Endothelial cell of umbilical vein (primary cell): ENCODE results near the gene ART5. TPM values are rescaled to one million over a fixed set of nuclear protein-coding genes. Genes with fewer than 3 reads are reported as not detected.

ENCODE experiments used
- BruUV-seq: library from RNA; stranded (reverse); fragments of 400-500 nt; replicated peaks from 2 replicates; lab custom pipeline; 2021; lab: Mats Ljungman, UMichigan
- CTCF ChIA-PET: fragments of 300-600, 350-600 bp; sonication (Branson Sonifier 250); formaldehyde crosslinking; loops from one replicate; lab custom pipeline; 2021; ENCODE audit warnings: antibody characterized with exemption, inconsistent platforms; lab: Charles Lee
- POLR2A ChIA-PET: fragments of 300-600, 350-600 bp; sonication (Branson Sonifier 250); formaldehyde crosslinking; loops from one replicate; lab custom pipeline; 2021; ENCODE audit warnings: antibody characterized with exemption, inconsistent platforms; lab: Charles Lee
- DNase-seq: peaks from one replicate; pipeline ENCODE4 v3.0.0-alpha.2; 2011; ENCODE audit warnings: low read depth, low spot score
- FAIRE-seq: peaks from 2 replicates; lab custom pipeline; 2011; peaks lifted over from hg19 to GRCh38; lab: Jason Lieb, UNC
- H2AFZ ChIP-seq: 2 replicates; pipeline ENCODE4 v1.6.0; 2012; ENCODE audit warnings: low read depth, low read length, control low read depth, inconsistent platforms
- H3K27ac ChIP-seq: 2 replicates; pipeline ENCODE4 v1.5.1; 2011; ENCODE audit warnings: low read depth, mild to moderate bottlenecking, control low read depth, low read length, moderate library complexity; ENCODE audit not compliant: insufficient read depth
- H3K27me3 ChIP-seq, 2 experiments: 2 replicates each; pipeline versions ENCODE4 v1.6.0 to v1.6.1; 2011; ENCODE audit warnings: low read length in 2 of 2, mixed read lengths in 1 of 2; ENCODE audit not compliant: control insufficient read depth in 2 of 2, insufficient read depth in 2 of 2
- H3K36me3 ChIP-seq, 2 experiments: 2 replicates in 1 of 2; 3 replicates in 1 of 2; pipeline ENCODE4 v1.5.1; 2011; ENCODE audit warnings: low read length in 2 of 2, mild to moderate bottlenecking in 1 of 2, moderate library complexity in 1 of 2; ENCODE audit not compliant: control insufficient read depth in 2 of 2, insufficient read depth in 2 of 2; ENCODE audit errors: extremely low read depth in 1 of 2
- H3K4me1 ChIP-seq: 3 replicates; pipeline ENCODE4 v1.5.1; 2011; ENCODE audit warnings: mild to moderate bottlenecking, low read length; ENCODE audit not compliant: control insufficient read depth, insufficient read depth; ENCODE audit errors: extremely low read depth
- H3K4me2 ChIP-seq: 2 replicates; pipeline ENCODE4 v1.6.1; 2011; ENCODE audit warnings: low read length, control low read depth, mixed read lengths; ENCODE audit not compliant: insufficient read depth
- H3K4me3 ChIP-seq, 3 experiments: fragments of 200-600 bp in 1 of 3; sonication (generic), shearing (Covaris generic) in 1 of 3; replicated peaks in 1 of 3; 2 replicates each; pipeline ENCODE4 v1.5.1; 2011 to 2016; ENCODE audit warnings: control low read depth in 3 of 3, low read length in 3 of 3, mild to moderate bottlenecking in 2 of 3, inconsistent platforms in 1 of 3, low read depth in 1 of 3, moderate library complexity in 1 of 3; ENCODE audit not compliant: insufficient read depth in 1 of 3
- H3K79me2 ChIP-seq: 2 replicates; pipeline ENCODE4 v1.6.0; 2012; ENCODE audit warnings: low read length, inconsistent platforms; ENCODE audit not compliant: control insufficient read depth, insufficient read depth
- H3K9ac ChIP-seq: replicated peaks from 2 replicates; pipeline ENCODE3; 2011; ENCODE audit warnings: low read length, control low read depth; ENCODE audit not compliant: insufficient read depth; ENCODE audit errors: extremely low read depth
- H3K9me1 ChIP-seq: replicated peaks from 3 replicates; pipeline ENCODE4 v1.6.0; 2011; ENCODE audit warnings: mild to moderate bottlenecking, low read length; ENCODE audit not compliant: control insufficient read depth, insufficient read depth; ENCODE audit errors: extremely low read depth
- H3K9me3 ChIP-seq: replicated peaks from 2 replicates; pipeline ENCODE4 v1.5.1; 2012; ENCODE audit warnings: low read length, inconsistent platforms; ENCODE audit not compliant: control insufficient read depth, insufficient read depth
- H4K20me1 ChIP-seq: replicated peaks from 2 replicates; pipeline ENCODE3; 2011; ENCODE audit warnings: mild to moderate bottlenecking, low read length; ENCODE audit not compliant: control insufficient read depth, insufficient read depth; ENCODE audit errors: extremely low read depth
- EZH2 ChIP-seq: IDR thresholded peaks from 2 replicates; pipeline ENCODE4 v1.6.1; 2012; ENCODE audit warnings: borderline replicate concordance, low read depth, mild to moderate bottlenecking, moderate library complexity, low read length, inconsistent platforms; ENCODE audit not compliant: severe bottlenecking
- FOS ChIP-seq: IDR thresholded peaks from 2 replicates; pipeline ENCODE4 v1.6.1; 2011; ENCODE audit warnings: mild to moderate bottlenecking, low read length, moderate library complexity, borderline replicate concordance; ENCODE audit not compliant: insufficient read depth
- GATA2 ChIP-seq: IDR thresholded peaks from 2 replicates; pipeline ENCODE4 v1.7.0; 2011; ENCODE audit warnings: low read depth, mild to moderate bottlenecking, moderate library complexity, mixed read lengths, low read length; ENCODE audit not compliant: insufficient read length, insufficient read depth
- JUN ChIP-seq: IDR thresholded peaks from 2 replicates; pipeline ENCODE4 v1.6.1; 2011; ENCODE audit warnings: borderline replicate concordance, low read depth; ENCODE audit not compliant: insufficient read length, insufficient read depth
- MYC ChIP-seq: IDR thresholded peaks from one replicate; pipeline ENCODE4 v1.6.1; 2011; ENCODE audit warnings: mild to moderate bottlenecking, low read depth, low read length
- POLR2A ChIP-seq: IDR thresholded peaks from 2 replicates; pipeline ENCODE4 v1.6.1; 2012; ENCODE audit warnings: low read depth, mild to moderate bottlenecking, control low read depth, low read length
- POLR2AphosphoS5 ChIP-seq: IDR thresholded peaks from 2 replicates; pipeline ENCODE4 v1.6.1; 2012; ENCODE audit warnings: low read depth, mild to moderate bottlenecking, control low read depth, low read length, moderate library complexity; ENCODE audit not compliant: insufficient read depth
- dilution Hi-C: fragments of 300-500 bp; cut with MboI; formaldehyde crosslinking; loops from one replicate; pipeline ENCODE4 v1.15.0; 2019; ENCODE audit warnings: low sequenced_read_pairs; ENCODE audit not compliant: extremely low pct_ligation_motif_present
- intact Hi-C: fragments of 100-400 bp; cut with micrococcal nuclease; formaldehyde crosslinking; loops from one replicate; pipeline ENCODE4 v1.10.0; 2022
- polyA plus RNA-seq, 4 experiments: library from polyadenylated mRNA; depleted of rRNA in 3 of 4; stranded (reverse) in 3 of 4; unstranded in 1 of 4; fragments of >200 nt; gene quantifications; 2 replicates each; pipeline versions ENCODE4 v1.2.1 to v1.2.3, GENCODE V29; 2011 to 2012; ENCODE audit warnings: missing spikeins in 1 of 4
- total RNA-seq: library from RNA; stranded (reverse); gene quantifications from 2 replicates; pipeline ENCODE4 v1.2.3, GENCODE V29; 2021
- TF ChIP-seq, protein P1 (sequence below): IDR thresholded peaks from 2 replicates; pipeline ENCODE4 v1.6.1; 2011; ENCODE audit not compliant: insufficient read depth, insufficient read length
- TF ChIP-seq, protein P2 (sequence below), 2 donors: IDR thresholded peaks; 1 replicate in 1 of 2; 2 replicates in 1 of 2; pipeline ENCODE4 v1.5.1; 2011; ENCODE audit warnings: low read length in 2 of 2, mild to moderate bottlenecking in 2 of 2, moderate library complexity in 2 of 2, control low read depth in 1 of 2, inconsistent platforms in 1 of 2, low read depth in 1 of 2; ENCODE audit not compliant: insufficient read depth in 1 of 2; ENCODE audit errors: extremely low read depth in 1 of 2

Gene ART5
- total and polyA plus RNA-seq, 2 donors (not counting 3 experiments of a cell fraction or from before 2014, with no cell fraction given): not detected

DNA sequence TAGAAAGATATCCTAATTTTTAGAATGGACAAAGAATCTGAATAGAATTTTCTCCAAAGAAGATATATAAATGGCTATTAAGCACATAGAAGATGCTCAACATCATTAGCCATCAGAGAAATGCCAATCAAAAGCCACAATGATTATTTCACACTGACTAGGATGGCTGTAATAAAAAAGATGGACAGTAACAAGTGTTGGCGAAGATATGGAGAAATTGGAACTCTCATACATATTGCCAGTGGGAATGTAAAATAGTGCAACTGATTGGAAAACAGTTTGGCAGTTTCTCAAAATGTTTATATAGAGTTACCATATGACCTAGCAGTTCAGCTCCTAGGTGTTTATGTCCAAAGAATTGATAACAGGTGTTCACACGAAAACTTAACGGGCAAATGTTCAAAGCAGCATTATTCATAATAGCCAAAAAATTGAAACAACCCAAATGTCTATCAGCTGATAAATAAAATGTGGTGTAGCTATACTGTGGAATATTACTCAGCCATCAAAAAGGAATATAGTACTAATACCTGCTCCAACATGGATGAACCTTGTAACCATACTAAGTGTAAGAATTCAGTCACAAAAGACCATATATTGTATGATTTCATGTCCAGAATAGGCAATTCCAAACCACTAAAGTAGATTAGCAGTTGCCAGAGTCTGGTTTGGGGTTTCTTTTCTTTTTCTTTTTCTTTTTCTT is 29.7 kb downstream of the ART5 start:
- Histone ChIP-seq H3K36me3 (no peaks in the 10 kb centered on the region), H3K27me3 (no peaks in the 10 kb centered on the region), H3K4me1 (no peaks in the 10 kb centered on the region), H3K4me2 (no peak overlapping the region), H3K9me3 (no peaks in the 10 kb centered on the region), H3K79me2 (no peaks in the 10 kb centered on the region), H3K27ac (no peak overlapping the region), H3K4me3 (no peak overlapping the region), H3K9me1 (no peaks in the 10 kb centered on the region), H2AFZ (no peak overlapping the region), H4K20me1 (no peaks in the 10 kb centered on the region), H3K9ac (no peak overlapping the region)
- intact Hi-C loops: no loop called here
- TF ChIP-seq POLR2A (no peak), FOS (no peak), EZH2 (no peak), JUN (no peak)
- no peak for FAIRE-seq
- ChIA-PET POLR2A (no interaction called here), CTCF (no interaction called here)
- dilution Hi-C loops: no loop called here
- DNase-seq: no peak
- no TSS peak for BruUV-seq

DNA sequence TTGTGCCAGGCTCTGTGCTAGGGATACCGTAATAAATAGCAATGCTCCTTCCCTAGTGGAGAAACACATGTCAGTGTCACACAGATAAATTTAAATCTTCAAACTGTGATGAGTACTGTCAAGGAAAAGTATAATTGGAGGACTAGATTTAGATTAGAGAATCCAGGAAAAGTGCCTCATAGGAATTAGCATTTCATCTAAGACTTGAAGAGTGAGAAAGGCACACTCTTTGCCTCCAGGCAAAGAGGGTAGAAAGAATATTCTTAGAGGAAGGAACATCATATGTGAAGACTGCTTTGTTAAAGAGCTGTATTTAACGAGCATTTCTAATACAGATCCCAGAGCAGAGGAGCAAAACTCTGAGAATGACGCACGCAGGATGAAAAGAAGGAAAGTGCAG is 30.9 kb downstream of the ART5 start:
- Histone ChIP-seq H3K36me3 (no peaks in the 10 kb centered on the region), H3K79me2 (no peaks in the 10 kb centered on the region), H3K9ac (no peak overlapping the region), H2AFZ (no peak overlapping the region), H3K4me1 (no peaks in the 10 kb centered on the region), H3K9me3 (no peaks in the 10 kb centered on the region), H3K4me3 (no peak overlapping the region), H3K4me2 (no peak overlapping the region), H3K27me3 (no peaks in the 10 kb centered on the region), H3K27ac (no peak overlapping the region), H4K20me1 (no peaks in the 10 kb centered on the region), H3K9me1 (no peaks in the 10 kb centered on the region)
- ChIA-PET CTCF (interaction anchor here (2.0 kb wide), 1 partner anchor 16 kb away, joined by 5 read pairs; no protein-coding TSS in a partner anchor), POLR2A (no interaction called here)
- dilution Hi-C loops: no loop called here
- FAIRE-seq (no peak), DNase-seq (no peak)
- intact Hi-C loops: no loop called here
- TF ChIP-seq, protein P1, sequence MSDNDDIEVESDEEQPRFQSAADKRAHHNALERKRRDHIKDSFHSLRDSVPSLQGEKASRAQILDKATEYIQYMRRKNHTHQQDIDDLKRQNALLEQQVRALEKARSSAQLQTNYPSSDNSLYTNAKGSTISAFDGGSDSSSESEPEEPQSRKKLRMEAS: no peak
- TF ChIP-seq MYC (no peak), EZH2 (no peak), FOS (no peak), POLR2AphosphoS5 (no peak), POLR2A (no peak), JUN (no peak), GATA2 (no peak)
- TF ChIP-seq, protein P2, sequence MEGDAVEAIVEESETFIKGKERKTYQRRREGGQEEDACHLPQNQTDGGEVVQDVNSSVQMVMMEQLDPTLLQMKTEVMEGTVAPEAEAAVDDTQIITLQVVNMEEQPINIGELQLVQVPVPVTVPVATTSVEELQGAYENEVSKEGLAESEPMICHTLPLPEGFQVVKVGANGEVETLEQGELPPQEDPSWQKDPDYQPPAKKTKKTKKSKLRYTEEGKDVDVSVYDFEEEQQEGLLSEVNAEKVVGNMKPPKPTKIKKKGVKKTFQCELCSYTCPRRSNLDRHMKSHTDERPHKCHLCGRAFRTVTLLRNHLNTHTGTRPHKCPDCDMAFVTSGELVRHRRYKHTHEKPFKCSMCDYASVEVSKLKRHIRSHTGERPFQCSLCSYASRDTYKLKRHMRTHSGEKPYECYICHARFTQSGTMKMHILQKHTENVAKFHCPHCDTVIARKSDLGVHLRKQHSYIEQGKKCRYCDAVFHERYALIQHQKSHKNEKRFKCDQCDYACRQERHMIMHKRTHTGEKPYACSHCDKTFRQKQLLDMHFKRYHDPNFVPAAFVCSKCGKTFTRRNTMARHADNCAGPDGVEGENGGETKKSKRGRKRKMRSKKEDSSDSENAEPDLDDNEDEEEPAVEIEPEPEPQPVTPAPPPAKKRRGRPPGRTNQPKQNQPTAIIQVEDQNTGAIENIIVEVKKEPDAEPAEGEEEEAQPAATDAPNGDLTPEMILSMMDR (IDR thresholded peaks at IDR 0.05; ENCODE audit: extremely low read depth in 1 of 2, insufficient read depth in 1 of 2, low read depth in 1 of 2, low read length in 2 of 2): no peak
- BruUV-seq: no TSS peak
